GM18519 (cell line): ENCODE results near the gene PARD3.
"Not testable (repeated sequence)": the region's sequence is repeated elsewhere in the genome, so short reads cannot be mapped to it uniquely, and the experiment has no call there.

Experiments used
- ATAC-seq: cut with Tn5 transposase; IDR thresholded peaks from one replicate; pipeline ENCODE4 v1.9.1; 2021; ENCODE audit warnings: mild to moderate bottlenecking, moderate library complexity; ENCODE audit not compliant: unreplicated experiment, low FRiP score

The PARD3 gene

DNA sequence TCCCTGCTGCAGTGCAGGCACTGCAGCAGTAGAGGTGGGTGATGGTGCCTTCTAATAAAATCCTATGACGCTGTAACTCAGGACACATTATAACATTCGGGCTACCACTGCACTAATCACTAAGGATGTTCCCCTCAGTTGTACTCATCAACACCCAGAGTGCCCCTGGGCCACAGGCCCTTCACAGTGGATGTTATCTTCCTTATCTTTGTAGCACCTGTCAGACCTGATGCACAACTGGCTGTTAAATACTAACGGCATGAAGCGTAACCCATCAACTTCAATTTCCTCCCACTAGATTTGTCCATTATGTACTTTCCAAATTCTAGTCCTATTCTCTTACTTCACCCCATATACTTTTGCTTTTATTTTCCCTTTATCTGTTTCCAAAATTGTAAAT, 66.3 kb downstream of the PARD3 start:
- ATAC-seq = no peak

DNA sequence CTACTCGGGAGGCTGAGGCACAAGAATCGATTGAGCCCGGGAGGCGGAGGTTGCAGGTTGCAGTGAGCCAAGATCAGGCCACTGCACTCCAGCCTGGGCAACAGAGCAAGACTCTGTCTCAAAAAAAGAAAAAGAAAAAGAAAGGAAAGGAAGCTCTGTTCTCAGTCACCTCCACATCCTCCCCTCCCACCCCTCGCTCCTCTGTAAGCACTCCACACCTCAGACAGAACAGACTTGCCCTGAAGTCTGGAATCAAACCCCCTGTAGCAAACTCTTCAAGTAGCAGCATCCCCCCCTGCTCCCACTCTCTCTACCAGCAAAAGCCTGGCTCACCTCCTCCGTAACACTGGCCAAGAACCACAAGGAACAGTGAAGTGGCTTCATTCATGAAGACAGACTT, 66.7 kb downstream of the PARD3 start:
- no peak for ATAC-seq

DNA sequence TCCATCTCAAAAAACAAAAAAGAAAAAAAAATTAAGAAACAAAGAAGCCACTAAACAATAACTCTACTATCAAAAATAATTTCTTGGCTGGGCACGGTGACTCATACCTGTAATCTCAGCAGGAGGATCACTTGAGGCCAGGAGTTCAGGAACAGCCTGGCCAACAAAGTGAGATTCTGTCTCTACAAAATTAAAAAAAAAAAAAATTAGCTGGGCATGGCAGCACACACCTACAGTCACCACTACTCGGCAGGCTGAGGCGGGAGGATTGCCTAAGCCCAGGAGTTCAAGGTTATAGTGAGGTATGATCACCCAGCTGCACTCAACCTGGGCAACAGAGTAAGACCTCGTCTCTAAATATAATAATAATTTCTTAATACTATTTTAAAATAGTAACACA, 69.0 kb downstream of the PARD3 start:
- ATAC-seq = no peak

DNA sequence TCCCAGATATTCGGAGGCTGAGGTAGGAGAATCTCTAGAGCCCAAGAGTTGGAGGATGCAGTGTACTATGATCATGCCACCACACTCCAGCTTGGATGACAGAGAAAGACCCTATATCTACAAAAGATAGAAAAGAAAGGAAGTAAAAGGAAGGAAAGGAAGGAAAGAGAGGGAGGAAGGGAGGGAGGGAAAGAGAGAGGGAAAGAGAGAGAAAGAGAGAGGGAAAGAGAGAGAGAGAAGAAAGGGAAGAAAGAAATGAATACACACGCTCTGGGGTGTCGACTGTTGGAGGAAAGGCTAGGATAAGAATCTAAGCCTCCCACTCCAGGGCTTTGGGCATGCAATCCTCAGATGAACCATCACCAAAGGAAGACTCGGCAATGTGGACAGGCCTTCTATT, 69.9 kb downstream of the PARD3 start:
- ATAC-seq = no peak

DNA sequence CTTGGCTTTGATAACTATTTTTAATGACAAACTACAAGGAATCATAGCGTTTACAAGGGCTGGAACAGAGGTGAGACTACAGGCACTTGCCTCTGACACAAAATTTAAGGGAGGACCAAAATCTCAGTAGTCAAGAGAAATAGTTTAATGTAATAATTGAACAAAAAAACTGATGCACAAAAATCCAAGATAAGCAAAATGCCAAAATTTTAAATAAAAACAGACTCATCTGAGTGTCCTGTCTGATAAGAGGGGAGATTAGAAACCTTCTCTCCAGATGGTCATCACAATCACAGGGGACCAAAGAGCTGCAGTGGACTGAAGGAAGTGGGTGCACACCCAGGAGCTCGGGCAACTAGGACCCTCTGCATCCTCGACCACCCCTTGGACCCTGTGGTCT, 70.5 kb downstream of the PARD3 start:
- ATAC-seq = no peak

DNA sequence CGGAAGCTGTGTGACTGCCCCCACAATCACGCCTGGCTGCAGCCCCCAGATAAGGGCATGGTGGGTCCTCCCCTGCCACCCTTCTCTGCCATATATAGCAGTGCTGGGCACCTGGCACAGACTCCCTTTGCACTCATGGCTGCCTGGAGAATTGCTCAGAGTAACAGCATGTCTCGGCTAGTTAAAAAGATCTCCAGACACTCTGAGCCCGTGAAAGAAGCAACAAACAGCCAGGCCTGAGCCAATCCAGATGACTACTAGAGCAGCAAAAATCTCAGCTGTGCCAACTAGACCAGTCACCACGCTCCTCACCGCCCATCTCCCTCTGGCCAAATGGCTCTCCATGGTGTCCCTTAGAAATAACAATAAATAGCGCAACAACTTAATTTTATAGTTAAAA, 71.3 kb downstream of the PARD3 start:
- no peak for ATAC-seq

DNA sequence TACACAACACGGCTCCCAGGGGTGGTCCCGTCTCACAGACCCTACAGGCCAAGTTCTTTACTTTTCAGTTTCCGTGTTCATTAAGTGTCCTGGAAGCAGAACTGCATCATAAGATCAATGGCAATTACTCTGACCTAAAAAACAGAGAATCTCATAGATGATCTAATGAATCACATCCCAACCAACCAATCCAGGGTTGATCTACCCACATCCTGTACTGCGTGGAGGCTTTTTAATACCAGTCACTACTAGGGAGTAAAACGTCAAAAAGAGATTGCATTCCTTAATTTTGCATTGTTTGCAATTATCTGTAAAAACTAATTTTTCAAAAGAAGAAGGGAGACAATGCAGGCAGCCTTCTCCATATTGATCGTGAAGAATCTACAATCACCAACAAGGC, 72.6 kb downstream of the PARD3 start:
- ATAC-seq = no peak

DNA sequence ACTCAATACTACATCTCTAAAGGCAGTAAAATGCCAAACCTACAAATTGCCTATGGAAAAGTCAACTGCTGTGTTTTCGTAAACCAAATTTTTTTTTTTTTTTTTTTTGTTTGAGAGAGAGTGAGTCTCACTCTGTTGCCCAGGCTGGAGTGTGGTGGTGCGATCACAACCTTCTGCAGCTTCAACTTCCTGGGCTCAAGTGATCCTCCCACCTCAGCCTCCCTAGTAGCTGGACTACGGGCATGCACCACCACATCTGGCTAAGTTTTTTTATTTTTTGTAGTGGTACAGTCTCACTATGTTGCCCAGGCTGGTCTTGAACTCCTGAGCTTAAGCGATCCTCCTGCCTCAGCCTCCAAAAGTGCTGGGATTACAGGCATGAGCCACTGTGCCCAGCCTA, 74.0 kb downstream of the PARD3 start:
- not testable (repeated sequence) for ATAC-seq

DNA sequence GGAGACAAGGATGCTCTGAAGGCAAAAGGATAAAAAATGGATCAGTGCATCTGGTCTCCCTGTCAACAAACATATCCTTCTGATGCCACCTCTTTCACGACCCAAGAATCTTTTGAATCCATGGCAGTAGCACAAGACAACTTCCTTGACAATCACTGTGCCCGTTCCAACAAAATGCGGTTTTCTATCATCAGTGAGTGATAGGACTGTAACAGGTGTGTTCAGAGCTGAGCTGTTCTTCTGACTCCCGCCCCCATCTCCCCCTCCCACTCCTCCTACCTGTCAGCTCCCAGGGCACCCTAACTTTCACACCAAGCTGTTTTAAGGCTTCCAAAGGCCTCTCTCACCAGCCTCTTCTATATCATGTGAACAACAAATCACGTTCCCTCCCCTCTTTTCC, 74.8 kb downstream of the PARD3 start:
- no peak for ATAC-seq

DNA sequence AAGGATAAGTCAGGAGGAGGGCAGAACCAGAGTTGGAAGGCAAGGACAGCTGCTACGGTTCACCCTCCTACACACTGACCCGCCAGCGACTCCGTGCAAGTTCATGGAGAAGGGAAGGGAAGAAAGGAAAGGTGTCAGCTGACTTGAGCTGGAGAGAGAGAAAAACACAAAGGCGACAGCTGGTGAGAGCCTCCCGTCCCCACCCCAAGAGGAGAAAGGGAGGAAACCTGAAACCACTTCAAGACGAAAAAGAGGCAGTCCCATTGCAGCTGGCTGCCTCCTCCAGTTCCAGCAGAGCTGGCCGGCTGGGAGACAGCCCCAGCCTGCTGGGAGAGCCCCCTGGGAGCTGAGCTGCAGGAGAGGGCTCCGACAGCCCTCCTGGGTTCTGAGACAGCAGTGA, 75.2 kb downstream of the PARD3 start:
- ATAC-seq = no peak

DNA sequence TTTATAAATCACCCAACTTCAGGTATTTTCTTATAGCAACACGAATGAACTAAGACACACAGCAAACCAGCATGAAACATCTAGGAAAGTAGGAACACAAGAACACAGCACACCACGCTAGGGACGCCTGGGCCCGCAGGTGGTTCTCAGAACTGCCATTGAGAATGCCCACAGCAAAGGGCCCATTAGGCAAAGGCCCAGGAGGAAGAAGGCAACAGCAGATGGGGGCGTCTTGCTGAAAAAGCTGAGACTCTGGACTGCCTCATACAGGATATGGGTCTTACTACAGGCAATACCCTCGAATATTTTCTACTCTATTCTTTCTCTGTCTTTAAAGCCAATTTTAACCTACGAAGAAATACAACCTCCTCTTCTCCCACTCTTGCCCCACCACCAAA, 77.3 kb downstream of the PARD3 start:
- ATAC-seq = no peak

DNA sequence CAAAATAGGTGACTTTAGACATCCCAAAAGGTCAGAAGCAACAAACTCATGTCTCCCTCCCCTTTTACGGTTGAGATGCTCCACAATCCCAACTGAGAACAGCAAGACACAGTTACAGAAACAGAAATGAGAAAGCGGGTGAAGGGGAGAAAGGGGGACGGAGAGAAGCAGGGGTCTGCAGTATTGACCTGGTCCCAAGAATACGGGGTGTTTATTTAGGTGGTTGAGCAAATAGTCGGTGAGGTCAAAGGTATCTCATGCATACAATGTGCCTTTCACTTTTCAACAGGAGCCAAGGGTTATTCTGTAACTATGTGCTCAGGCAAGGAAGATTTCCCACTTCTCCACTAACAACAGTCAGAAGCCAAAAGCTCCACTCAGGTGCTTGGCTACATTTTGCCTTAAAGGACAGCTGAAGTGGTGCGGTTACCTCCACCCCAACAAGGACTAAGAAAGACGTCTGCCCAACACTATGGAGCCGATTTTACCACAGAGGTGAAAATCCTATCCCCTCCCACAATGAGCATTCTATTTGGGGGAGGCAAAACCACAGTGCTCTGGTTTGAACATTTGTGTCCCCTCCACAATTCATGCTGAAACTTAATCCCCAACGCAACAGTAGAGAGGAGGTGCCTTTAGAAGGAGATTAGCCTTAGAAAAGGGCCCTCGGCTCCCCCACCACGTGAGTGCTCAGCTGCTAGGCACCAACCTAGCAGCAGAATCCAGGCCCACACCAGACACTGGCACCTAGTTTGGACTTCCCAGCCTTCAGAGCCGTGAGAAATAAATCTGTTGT, 77.9 kb downstream of the PARD3 start:
- ATAC-seq = no peak

DNA sequence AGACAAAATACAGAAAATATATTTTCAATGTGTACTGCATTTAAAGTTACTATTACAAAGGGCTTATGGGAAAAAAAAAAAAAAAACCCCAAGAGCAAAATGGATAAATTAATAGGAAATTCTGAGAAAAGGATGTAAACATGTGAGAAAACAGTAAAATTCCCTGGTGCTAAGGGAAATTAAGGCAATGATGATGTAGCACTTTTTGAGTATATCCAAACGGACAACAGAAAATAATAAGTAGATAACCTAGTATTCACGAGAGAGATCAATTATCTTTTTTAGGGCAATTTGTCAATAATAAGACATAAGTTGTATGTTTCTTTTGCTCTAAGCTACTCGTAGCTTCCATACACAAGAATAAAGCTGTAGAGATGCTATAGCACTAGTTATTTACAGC, 80.2 kb downstream of the PARD3 start:
- no peak for ATAC-seq

DNA sequence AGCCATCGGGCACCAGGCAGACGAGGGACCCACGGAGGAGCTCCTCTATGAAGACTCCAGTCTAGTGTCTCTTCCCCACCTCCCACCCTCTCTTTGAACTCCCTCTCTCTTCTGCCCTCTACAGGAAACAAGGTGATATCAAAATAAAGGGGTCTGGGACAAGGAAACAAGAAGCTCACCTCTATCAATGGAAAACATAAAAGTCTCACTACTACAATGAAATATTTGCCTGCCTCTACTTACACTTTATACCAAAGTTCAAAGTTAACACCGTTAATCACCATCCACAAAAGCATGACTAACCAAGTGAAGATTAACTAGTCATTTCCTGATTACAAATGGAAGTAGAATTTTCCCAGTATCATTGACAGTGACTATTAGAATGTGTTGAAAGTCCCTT, 82.2 kb downstream of the PARD3 start:
- no peak for ATAC-seq

DNA sequence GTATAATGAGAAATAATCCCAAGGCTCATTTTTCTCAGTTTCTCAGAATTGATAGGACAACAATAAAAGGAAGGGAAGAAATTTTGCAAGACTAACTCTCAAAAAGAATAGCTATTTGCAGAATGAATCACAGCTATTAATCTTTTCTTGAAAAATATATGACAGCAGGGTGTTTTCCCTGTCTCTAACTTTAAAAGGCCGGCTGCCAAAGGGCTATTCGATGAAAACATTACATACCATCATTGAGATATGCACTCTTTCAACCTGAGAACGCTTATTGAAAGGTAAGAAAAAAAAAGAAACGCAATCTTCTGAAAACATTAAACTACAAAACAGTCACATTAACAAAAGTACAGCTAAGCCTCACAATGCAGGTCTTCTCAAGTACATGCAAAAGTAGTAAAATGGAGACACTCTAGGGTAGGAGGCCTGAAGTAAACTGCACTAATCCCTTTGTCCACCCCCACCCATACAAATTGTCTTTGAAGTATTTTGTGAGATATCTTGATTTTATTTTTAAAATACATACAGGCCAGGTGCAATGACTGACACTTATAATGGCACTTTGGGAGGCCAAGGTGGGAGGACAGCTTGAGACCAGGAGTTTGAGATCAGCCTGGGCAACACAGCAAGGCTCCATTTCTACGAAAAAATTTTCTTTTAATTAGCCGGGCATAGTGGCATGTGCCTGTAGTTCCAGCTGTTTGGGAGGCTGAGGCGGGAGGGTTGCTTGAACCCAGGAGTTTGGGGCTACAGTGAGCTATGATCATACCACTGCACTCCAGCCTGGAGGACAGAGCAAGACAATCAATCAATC, 83.0 kb downstream of the PARD3 start:
- ATAC-seq = no peak

DNA sequence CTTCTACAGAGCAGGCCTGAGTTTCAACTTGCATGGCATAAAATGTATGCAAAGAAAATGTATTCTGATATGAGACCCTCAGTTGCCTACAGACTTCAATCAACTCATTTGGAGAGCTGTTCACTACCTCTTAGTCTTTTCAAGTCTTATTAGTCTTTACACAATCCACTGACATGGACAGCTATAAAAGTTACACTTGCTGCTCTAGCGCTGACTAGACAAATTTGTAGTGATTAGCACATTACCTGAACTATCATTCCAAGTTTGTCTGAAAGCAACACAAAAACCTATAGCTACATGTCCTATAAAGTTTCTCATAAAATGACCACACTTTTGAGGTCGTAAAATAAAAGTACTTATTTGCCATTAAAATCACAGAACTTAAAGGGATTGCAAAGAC, 83.9 kb downstream of the PARD3 start:
- ATAC-seq = no peak

DNA sequence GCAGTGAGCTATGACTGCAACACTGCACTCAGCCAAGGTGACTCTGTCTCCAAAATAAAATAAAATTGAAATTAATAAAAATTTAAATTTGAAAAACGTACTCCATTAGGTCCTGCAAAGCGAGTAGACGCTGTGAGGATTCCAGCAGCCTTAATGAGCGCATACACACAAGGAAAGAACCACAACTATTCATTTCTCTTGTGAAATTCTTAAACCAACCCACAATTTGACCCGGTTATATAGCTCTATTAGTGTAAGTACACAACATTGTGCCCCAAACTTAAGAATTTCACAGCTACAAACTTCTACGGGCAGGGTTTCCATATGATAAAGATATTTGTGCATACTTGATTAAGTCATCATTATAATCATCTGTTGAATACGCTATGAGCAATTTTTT, 84.4 kb downstream of the PARD3 start:
- no peak for ATAC-seq

DNA sequence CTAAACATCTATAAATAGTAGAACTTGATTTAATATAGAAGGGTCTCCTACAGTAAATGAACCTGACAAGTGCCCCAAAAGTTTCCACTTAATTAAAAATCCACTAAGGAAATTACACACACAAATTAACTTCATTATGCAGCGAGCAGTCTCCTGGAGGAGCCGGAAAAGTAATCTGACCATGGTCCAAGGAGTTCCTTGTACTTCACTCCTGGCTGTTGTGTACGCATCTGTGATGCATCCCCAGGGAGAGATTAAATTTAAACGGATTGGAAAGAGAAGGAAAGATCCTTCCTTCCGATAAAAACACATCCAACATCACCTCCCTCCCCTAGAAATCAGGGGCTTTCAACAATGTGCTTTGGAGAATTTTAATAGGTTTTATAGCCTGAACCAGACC, 85.5 kb downstream of the PARD3 start:
- ATAC-seq = no peak

DNA sequence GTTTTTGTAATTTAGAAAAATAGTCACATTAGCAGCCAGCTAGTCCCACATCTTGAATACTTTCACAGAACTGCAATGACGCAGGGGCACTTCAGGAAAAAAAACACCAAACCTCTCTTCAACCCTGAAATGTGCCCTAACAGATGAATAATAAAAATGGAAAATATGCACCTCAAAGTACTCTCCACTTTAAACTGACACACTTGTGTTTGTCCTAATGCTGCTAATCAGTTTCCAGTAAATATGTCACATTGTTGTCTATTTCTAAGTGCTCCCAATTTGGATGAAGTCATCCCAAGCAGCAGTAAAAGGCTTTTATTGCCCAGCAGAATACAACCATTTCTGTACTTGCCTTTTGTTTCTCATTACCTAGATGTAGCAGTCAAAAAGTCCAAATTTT, 86.7 kb downstream of the PARD3 start:
- ATAC-seq = no peak

DNA sequence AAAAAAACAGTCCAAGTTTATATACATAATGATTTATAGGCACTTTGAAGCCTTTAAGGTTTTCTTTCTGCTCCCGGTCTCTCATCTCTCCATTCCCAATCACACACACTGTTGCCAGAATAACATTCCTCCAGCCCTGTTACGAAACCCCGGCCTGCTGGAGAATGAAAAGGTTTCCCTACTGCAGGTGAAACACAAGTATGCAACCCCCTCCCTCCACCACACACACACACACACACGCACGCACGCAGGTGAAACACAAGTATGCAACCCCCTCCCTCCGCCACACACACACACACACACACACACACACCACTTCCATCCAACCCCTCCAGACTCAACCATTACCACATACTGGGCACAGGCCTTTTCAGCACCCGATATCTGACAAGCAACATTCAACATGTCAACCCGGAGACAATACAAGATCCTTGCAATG, 87.5 kb downstream of the PARD3 start:
- no peak for ATAC-seq

DNA sequence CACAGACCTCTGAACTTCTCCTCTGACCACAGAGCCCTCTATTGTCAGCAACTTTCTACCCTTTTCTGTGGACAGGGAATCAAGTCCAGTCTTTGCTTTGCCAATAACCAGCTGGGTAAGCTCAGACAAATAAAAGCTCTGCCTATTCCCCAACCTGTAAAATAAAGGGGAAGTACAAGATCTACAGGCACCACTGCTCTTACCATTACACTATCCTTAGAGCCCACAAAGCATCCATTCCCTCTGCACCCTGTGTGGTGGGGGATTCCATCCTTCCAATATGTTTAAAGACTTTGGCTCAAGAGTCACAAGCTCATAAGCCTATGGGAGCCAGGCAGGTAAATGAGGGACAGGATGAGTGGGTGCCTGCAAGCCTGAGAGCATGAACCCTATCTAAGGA, 88.2 kb downstream of the PARD3 start:
- no peak for ATAC-seq

DNA sequence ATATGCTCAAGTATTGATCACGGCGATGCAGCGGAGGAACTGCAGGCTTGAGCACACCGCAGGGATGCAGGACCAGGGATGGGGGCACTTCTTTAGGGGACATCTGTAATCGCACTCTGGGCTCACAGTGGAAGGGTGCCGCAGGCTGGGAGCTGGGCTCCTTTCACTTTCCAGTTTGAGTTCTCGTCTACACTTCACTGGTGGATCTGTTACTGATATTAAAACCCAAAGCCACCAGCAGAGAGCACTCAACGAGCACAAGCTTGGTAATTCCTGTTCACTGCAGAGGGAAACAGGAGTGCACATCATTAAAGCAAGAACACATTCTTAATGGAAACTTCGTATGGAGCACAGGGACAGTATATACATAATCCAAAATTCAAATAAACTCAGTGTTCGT, 91.3 kb downstream of the PARD3 start:
- ATAC-seq = no peak
